GM19467 (cell line): Measurements from ENCODE around the gene UBAC1.

Experiments
- ATAC-seq: cut with Tn5 transposase; IDR thresholded peaks from one replicate; pipeline ENCODE4 v1.9.1; 2021; ENCODE audit warnings: mild to moderate bottlenecking, moderate library complexity; ENCODE audit not compliant: unreplicated experiment

UBAC1 gene

GRCh38 chr9:135994501-135995192 is 33.5 kb upstream of the UBAC1 start:
- ATAC-seq, result no peak

- ATAC-seq, result no peak
These were observed 32.8 kb upstream of the UBAC1 start for GRCh38 chr9:135993765-135994500.

GRCh38 chr9:135993409-135993742 is 32.2 kb upstream of the UBAC1 start:
- ATAC-seq, result no peak

GRCh38 chr9:135992486-135993408 is 31.6 kb upstream of the UBAC1 start:
- ATAC-seq, result no peak

GRCh38 chr9:135991771-135992170 is 30.6 kb upstream of the UBAC1 start:
- no peak for ATAC-seq

GRCh38 chr9:135990468-135991429 is 29.6 kb upstream of the UBAC1 start:
- ATAC-seq, result no peak

GRCh38 chr9:135989722-135990467 is 28.7 kb upstream of the UBAC1 start:
- ATAC-seq, result no peak

- no peak for ATAC-seq
These were observed 28.0 kb upstream of the UBAC1 start for GRCh38 chr9:135989157-135989556.

GRCh38 chr9:135988493-135988892 is 27.3 kb upstream of the UBAC1 start:
- ATAC-seq, result no peak

GRCh38 chr9:135987838-135988404 is 26.7 kb upstream of the UBAC1 start:
- no peak for ATAC-seq

- ATAC-seq, result no peak
These were observed 25.4 kb upstream of the UBAC1 start for GRCh38 chr9:135986605-135987004.

GRCh38 chr9:135985889-135986288 is 24.7 kb upstream of the UBAC1 start:
- ATAC-seq, result no peak

- ATAC-seq, result no peak
These were observed 24.2 kb upstream of the UBAC1 start for GRCh38 chr9:135985459-135985774.

- ATAC-seq, result no peak
These were observed 23.0 kb upstream of the UBAC1 start for GRCh38 chr9:135984072-135984710.

GRCh38 chr9:135983208-135984071 is 22.3 kb upstream of the UBAC1 start:
- no peak for ATAC-seq

- no peak for ATAC-seq
These were observed 21.5 kb upstream of the UBAC1 start for GRCh38 chr9:135982499-135983207.

- ATAC-seq, result no peak
These were observed 19.9 kb upstream of the UBAC1 start for GRCh38 chr9:135980926-135981630.
